ENCODE data around the gene CEP350. TPM values are rescaled to one million over a fixed set of nuclear protein-coding genes. Genes with fewer than 3 reads are reported as not detected.

The CEP350 gene
- total and polyA plus RNA-seq, 2 of the 13 experiments (the other 11 are each of a cell fraction or from before 2014, with no cell fraction given): 7.6 to 35.9 TPM

- TF ChIP-seq CCAR2 (optimal IDR thresholded peaks at IDR 0.05; ENCODE audit: low read depth, low read length): no peak
- TF ChIP-seq SALL2 (CRISPR knock-in tag; IDR thresholded peaks at IDR 0.05): no peak
- TF ChIP-seq TERF1 (CRISPR knock-in tag; IDR thresholded peaks at IDR 0.05): no peak
- no peak for TF ChIP-seq ZNF124 (CRISPR knock-in tag; IDR thresholded peaks at IDR 0.05)
- TF ChIP-seq, protein P1, sequence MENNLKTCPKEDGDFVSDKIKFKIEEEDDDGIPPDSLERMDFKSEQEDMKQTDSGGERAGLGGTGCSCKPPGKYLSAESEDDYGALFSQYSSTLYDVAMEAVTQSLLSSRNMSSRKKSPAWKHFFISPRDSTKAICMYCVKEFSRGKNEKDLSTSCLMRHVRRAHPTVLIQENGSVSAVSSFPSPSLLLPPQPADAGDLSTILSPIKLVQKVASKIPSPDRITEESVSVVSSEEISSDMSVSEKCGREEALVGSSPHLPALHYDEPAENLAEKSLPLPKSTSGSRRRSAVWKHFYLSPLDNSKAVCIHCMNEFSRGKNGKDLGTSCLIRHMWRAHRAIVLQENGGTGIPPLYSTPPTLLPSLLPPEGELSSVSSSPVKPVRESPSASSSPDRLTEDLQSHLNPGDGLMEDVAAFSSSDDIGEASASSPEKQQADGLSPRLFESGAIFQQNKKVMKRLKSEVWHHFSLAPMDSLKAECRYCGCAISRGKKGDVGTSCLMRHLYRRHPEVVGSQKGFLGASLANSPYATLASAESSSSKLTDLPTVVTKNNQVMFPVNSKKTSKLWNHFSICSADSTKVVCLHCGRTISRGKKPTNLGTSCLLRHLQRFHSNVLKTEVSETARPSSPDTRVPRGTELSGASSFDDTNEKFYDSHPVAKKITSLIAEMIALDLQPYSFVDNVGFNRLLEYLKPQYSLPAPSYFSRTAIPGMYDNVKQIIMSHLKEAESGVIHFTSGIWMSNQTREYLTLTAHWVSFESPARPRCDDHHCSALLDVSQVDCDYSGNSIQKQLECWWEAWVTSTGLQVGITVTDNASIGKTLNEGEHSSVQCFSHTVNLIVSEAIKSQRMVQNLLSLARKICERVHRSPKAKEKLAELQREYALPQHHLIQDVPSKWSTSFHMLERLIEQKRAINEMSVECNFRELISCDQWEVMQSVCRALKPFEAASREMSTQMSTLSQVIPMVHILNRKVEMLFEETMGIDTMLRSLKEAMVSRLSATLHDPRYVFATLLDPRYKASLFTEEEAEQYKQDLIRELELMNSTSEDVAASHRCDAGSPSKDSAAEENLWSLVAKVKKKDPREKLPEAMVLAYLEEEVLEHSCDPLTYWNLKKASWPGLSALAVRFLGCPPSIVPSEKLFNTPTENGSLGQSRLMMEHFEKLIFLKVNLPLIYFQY (CRISPR knock-in tag; IDR thresholded peaks at IDR 0.05; ENCODE audit: borderline replicate concordance): no peak
- TF ChIP-seq, protein P2, sequence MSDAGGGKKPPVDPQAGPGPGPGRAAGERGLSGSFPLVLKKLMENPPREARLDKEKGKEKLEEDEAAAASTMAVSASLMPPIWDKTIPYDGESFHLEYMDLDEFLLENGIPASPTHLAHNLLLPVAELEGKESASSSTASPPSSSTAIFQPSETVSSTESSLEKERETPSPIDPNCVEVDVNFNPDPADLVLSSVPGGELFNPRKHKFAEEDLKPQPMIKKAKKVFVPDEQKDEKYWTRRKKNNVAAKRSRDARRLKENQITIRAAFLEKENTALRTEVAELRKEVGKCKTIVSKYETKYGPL (CRISPR knock-in tag; IDR thresholded peaks at IDR 0.05): no peak
- no peak for TF ChIP-seq ATM (IDR thresholded peaks at IDR 0.05; ENCODE audit: borderline replicate concordance)
- TF ChIP-seq ZFX (CRISPR knock-in tag; IDR thresholded peaks at IDR 0.05; ENCODE audit: low read depth): no peak
- no peak for TF ChIP-seq JUNB (CRISPR knock-in tag; IDR thresholded peaks at IDR 0.05; ENCODE audit: borderline replicate concordance)
- no peak for TF ChIP-seq ERF (CRISPR knock-in tag; IDR thresholded peaks at IDR 0.05)
- TF ChIP-seq RARG (CRISPR knock-in tag; IDR thresholded peaks at IDR 0.05; ENCODE audit: low read depth): no peak
- TF ChIP-seq ZNF138 (CRISPR knock-in tag; IDR thresholded peaks at IDR 0.05; ENCODE audit: low read depth): 0 out of 2 replicates have a peak, but pooled peaks have one; percentile 44
- TF ChIP-seq, protein P3, sequence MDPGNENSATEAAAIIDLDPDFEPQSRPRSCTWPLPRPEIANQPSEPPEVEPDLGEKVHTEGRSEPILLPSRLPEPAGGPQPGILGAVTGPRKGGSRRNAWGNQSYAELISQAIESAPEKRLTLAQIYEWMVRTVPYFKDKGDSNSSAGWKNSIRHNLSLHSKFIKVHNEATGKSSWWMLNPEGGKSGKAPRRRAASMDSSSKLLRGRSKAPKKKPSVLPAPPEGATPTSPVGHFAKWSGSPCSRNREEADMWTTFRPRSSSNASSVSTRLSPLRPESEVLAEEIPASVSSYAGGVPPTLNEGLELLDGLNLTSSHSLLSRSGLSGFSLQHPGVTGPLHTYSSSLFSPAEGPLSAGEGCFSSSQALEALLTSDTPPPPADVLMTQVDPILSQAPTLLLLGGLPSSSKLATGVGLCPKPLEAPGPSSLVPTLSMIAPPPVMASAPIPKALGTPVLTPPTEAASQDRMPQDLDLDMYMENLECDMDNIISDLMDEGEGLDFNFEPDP (CRISPR knock-in tag; conservative IDR thresholded peaks at IDR 0.05): no peak
- TF ChIP-seq POLR2AphosphoS2 (IDR thresholded peaks at IDR 0.05; ENCODE audit: low read depth, low read length): no peak
- TF ChIP-seq SPEN (CRISPR knock-in tag; IDR thresholded peaks at IDR 0.05; ENCODE audit: low read depth): 0 out of 2 replicates have a peak, but pooled peaks have one; percentile 31
- no peak for TF ChIP-seq NFE2L1 (CRISPR knock-in tag; IDR thresholded peaks at IDR 0.05; ENCODE audit: borderline replicate concordance)
- peak; percentile 49; the same call in 1 of the 2 replicates for TF ChIP-seq ZNF652 (CRISPR knock-in tag; IDR thresholded peaks at IDR 0.05; ENCODE audit: borderline replicate concordance, low read depth)
- TF ChIP-seq, protein P4, sequence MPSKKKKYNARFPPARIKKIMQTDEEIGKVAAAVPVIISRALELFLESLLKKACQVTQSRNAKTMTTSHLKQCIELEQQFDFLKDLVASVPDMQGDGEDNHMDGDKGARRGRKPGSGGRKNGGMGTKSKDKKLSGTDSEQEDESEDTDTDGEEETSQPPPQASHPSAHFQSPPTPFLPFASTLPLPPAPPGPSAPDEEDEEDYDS (CRISPR knock-in tag; IDR thresholded peaks at IDR 0.05): no peak
- TF ChIP-seq CERS6 (CRISPR knock-in tag; IDR thresholded peaks at IDR 0.05): no peak
- TF ChIP-seq CREB1 (IDR thresholded peaks at IDR 0.05): no peak
- no peak for TF ChIP-seq CREB1 (CRISPR knock-in tag; IDR thresholded peaks at IDR 0.05)
- TF ChIP-seq EEA1 (CRISPR knock-in tag; IDR thresholded peaks at IDR 0.05; ENCODE audit: borderline replicate concordance): 0 out of 2 replicates have a peak, but pooled peaks have one; percentile 65
Observed at GRCh38 chr1:180154003-180154324, 199.4 kb downstream of the CEP350 start (continued).
